H9 (cell line): Measurements from ENCODE around the gene NAA16. TPM values are rescaled to one million over a fixed set of nuclear protein-coding genes. Genes with fewer than 3 reads are reported as not detected.

Source experiments
- DNase-seq: peaks from one replicate; pipeline ENCODE4 v3.0.0-alpha.2; 2017
- H2AFZ ChIP-seq: one replicate; pipeline ENCODE4 v1.6.1; 2013; ENCODE audit warnings: mild to moderate bottlenecking, low read length, control low read depth, moderate library complexity
- H2AK5ac ChIP-seq: 2 replicates; pipeline ENCODE4 v1.6.1; 2013; ENCODE audit warnings: low read length, control low read depth, mixed read lengths; ENCODE audit not compliant: insufficient read length
- H2BK120ac ChIP-seq: one replicate; pipeline ENCODE4 v1.6.1; 2013; ENCODE audit warnings: low read depth, mild to moderate bottlenecking, low read length, control low read depth, inconsistent platforms; ENCODE audit not compliant: poor library complexity, severe bottlenecking
- H2BK12ac ChIP-seq: 2 replicates; pipeline ENCODE4 v1.6.1; 2013; ENCODE audit warnings: low read length, control low read depth, mixed read lengths, low read depth; ENCODE audit not compliant: insufficient read length
- H2BK15ac ChIP-seq: 2 replicates; pipeline ENCODE4 v1.6.1; 2013; ENCODE audit warnings: low read depth, low read length, control low read depth
- H2BK20ac ChIP-seq: one replicate; pipeline ENCODE4 v1.6.1; 2013; ENCODE audit warnings: low read depth, mild to moderate bottlenecking, low read length, control low read depth, inconsistent platforms; ENCODE audit not compliant: poor library complexity, severe bottlenecking
- H2BK5ac ChIP-seq: 2 replicates; pipeline ENCODE4 v1.6.1; 2013; ENCODE audit warnings: low read length, control low read depth, mixed read lengths; ENCODE audit not compliant: insufficient read length
- H3K14ac ChIP-seq: 2 replicates; pipeline ENCODE4 v1.6.1; 2013; ENCODE audit warnings: low read length, control low read depth; ENCODE audit not compliant: insufficient read depth
- H3K18ac ChIP-seq: 2 replicates; pipeline ENCODE4 v1.6.1; 2013; ENCODE audit warnings: low read depth, mild to moderate bottlenecking, mixed read lengths, low read length, control low read depth; ENCODE audit not compliant: insufficient read length
- H3K23ac ChIP-seq: 2 replicates; pipeline ENCODE4 v1.6.1; 2013; ENCODE audit warnings: low read length, control low read depth, mixed read lengths, low read depth; ENCODE audit not compliant: insufficient read length
- H3K23me2 ChIP-seq: 2 replicates; pipeline ENCODE4 v1.6.1; 2013; ENCODE audit warnings: low read depth, mild to moderate bottlenecking, mixed read lengths, low read length, control low read depth; ENCODE audit not compliant: insufficient read length, poor library complexity, severe bottlenecking
- H3K27ac ChIP-seq: 2 replicates; pipeline ENCODE4 v1.5.1; 2013; ENCODE audit warnings: low read length, control low read depth, mixed read lengths, low read depth; ENCODE audit not compliant: insufficient read length
- H3K27me3 ChIP-seq: 2 replicates; pipeline ENCODE4 v1.6.1; 2013; ENCODE audit warnings: low read length, control low read depth, inconsistent platforms; ENCODE audit not compliant: insufficient read depth
- H3K4ac ChIP-seq: 2 replicates; pipeline ENCODE4 v1.6.1; 2013; ENCODE audit warnings: low read depth, mild to moderate bottlenecking, control low read depth, inconsistent platforms, low read length, moderate library complexity
- H3K4me1 ChIP-seq: 2 replicates; pipeline ENCODE4 v1.6.1; 2013; ENCODE audit warnings: low read length, control low read depth, inconsistent platforms; ENCODE audit not compliant: insufficient read depth
- H3K4me2 ChIP-seq: 2 replicates; pipeline ENCODE4 v1.6.1; 2013; ENCODE audit warnings: low read length, control low read depth, mixed read lengths; ENCODE audit not compliant: insufficient read length, insufficient read depth
- H3K56ac ChIP-seq: 2 replicates; pipeline ENCODE4 v1.6.1; 2013; ENCODE audit warnings: low read depth, mild to moderate bottlenecking, mixed read lengths, low read length, control low read depth; ENCODE audit not compliant: insufficient read length
- H3K79me1 ChIP-seq: 2 replicates; pipeline ENCODE4 v1.6.1; 2013; ENCODE audit warnings: low read depth, mild to moderate bottlenecking, moderate library complexity, low read length, control low read depth, inconsistent platforms; ENCODE audit not compliant: insufficient read depth, poor library complexity, severe bottlenecking
- H3K79me2 ChIP-seq: 2 replicates; pipeline ENCODE4 v1.6.1; 2013; ENCODE audit warnings: low read length, control low read depth, inconsistent platforms; ENCODE audit not compliant: insufficient read depth
- H3K9ac ChIP-seq: 2 replicates; pipeline ENCODE4 v1.6.1; 2013; ENCODE audit warnings: low read length, control low read depth, mixed read lengths; ENCODE audit not compliant: insufficient read length; ENCODE audit errors: extremely low read depth
- H3K9me3 ChIP-seq: one replicate; pipeline ENCODE4 v1.6.1; 2013; ENCODE audit warnings: low read depth, low read length, inconsistent platforms; ENCODE audit not compliant: control insufficient read depth
- H3T11ph ChIP-seq: one replicate; pipeline ENCODE4 v1.6.1; 2013; ENCODE audit warnings: mild to moderate bottlenecking, low read length, control low read depth, inconsistent platforms
- H4K20me1 ChIP-seq: one replicate; pipeline ENCODE4 v1.6.1; 2013; ENCODE audit not compliant: control insufficient read depth, insufficient read length, insufficient read depth
- H4K5ac ChIP-seq: 2 replicates; pipeline ENCODE4 v1.6.1; 2013; ENCODE audit warnings: low read depth, mild to moderate bottlenecking, mixed read lengths, low read length, control low read depth; ENCODE audit not compliant: insufficient read length
- H4K8ac ChIP-seq: replicated peaks from 2 replicates; pipeline ENCODE4 v1.6.1; 2013; ENCODE audit warnings: low read length, control low read depth, mixed read lengths, low read depth; ENCODE audit not compliant: insufficient read length
- H4K91ac ChIP-seq: 2 replicates; pipeline ENCODE4 v1.6.1; 2013; ENCODE audit warnings: low read depth, mild to moderate bottlenecking, moderate library complexity, mixed read lengths, low read length, control low read depth; ENCODE audit not compliant: insufficient read length
- H3K27ac Mint-ChIP-seq, 3 experiments: 2 replicates in 2 of 3; 3 replicates in 1 of 3; pipeline ENCODE4 v1.8.0; 2020 to 2021; ENCODE audit warnings: mixed read lengths in 3 of 3, mild to moderate bottlenecking in 1 of 3, moderate library complexity in 1 of 3
- H3K27me3 Mint-ChIP-seq: 2 replicates; pipeline ENCODE4 v1.8.0; 2021; ENCODE audit warnings: low read depth, mild to moderate bottlenecking, moderate library complexity, mixed read lengths
- H3K36me3 Mint-ChIP-seq, 3 experiments: 2 replicates in 2 of 3; 3 replicates in 1 of 3; pipeline ENCODE4 v1.8.0; 2020 to 2021; ENCODE audit warnings: low read depth in 3 of 3, mixed read lengths in 3 of 3; ENCODE audit not compliant: insufficient read depth in 1 of 3
- H3K4me1 Mint-ChIP-seq, 2 experiments: 2 replicates each; pipeline ENCODE4 v1.8.0; 2020; ENCODE audit warnings: mixed read lengths in 2 of 2
- H3K4me3 Mint-ChIP-seq, 2 experiments: 2 replicates in 1 of 2; 3 replicates in 1 of 2; pipeline ENCODE4 v1.8.0; 2020 to 2021; ENCODE audit warnings: mild to moderate bottlenecking in 2 of 2, mixed read lengths in 2 of 2, moderate library complexity in 1 of 2
- H3K9me3 Mint-ChIP-seq, 2 experiments: 2 replicates in 1 of 2; 3 replicates in 1 of 2; pipeline ENCODE4 v1.8.0; 2020; ENCODE audit warnings: mild to moderate bottlenecking in 2 of 2, mixed read lengths in 2 of 2, moderate library complexity in 1 of 2
- WGBS: extraction: QIAGEN DNeasy Blood & Tissue Kit; methylation state at CpG from one replicate; pipeline ENCODE4 v1.1.7; 2013; ENCODE audit warnings: missing lambda C conversion rate, low lambda C conversion rate, mixed read lengths; ENCODE audit not compliant: insufficient read length; ENCODE audit errors: extremely low coverage; 5-methylcytosine and 5-hydroxymethylcytosine counted together
- total RNA-seq: library from RNA; stranded (reverse); gene quantifications from 2 replicates; pipeline ENCODE4 v1.2.1, GENCODE V29; 2021
- TF ChIP-seq, protein P1 (sequence below): fragments of 200-600 bp; sonication (generic); conservative IDR thresholded peaks from 3 replicates; pipeline ENCODE4 v1.8.0; 2021; ENCODE audit warnings: antibody characterized with exemption, mild to moderate bottlenecking

NAA16 gene
- total RNA-seq, 1 experiment from 2014 or later: 37.7 TPM

DNA sequence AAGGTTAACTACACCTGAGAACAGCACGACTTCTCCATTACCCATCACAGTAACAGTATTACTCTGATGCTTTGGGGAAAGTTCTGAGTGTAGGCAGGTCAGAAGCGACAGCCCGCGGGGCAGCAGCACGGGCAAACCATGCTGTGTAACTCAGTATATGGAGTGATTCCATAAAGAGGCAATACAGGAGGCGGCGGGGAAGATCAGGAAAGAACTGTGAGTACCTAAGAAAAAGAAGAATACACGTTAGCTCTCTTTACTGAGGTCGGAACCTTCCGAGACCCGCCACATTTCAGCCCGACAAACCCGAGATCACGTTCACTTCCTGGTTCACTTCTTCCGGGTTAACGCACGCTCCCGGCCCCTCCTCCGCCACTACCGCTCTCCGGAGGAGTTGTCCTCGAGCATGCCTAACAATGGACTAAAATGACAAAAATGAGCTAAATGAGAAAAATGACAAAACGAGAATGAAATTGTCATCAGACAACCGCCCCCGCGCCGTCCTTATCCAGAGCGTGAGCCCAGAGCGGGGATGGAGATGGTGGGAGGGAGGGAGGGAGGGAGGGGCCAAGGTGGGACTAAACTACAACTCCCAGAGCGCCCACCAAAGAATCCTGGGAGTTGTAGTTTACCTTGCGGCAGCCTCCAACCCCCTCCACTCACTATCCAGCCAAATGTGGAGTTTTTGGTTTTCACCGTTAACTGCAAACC is 47.7 kb upstream of the NAA16 start, which contains the start of gene MTRF1:
TSS of gene MTRF1 (minus strand) at position 316 of the 711 bp plus-strand sequence. CDS start 2,669 bp downstream, outside the sequence.
- no peaks in the 10 kb centered on the region for H3K79me1 ChIP-seq
- H2AFZ ChIP-seq: peak within 1 kb of the TSS; percentile 85
- Mint-ChIP-seq H3K27me3 (peaks cover 2% of the 10 kb centered on the region), H3K9me3 (peaks cover 23 to 29% of the 10 kb centered on the region in 2 experiments), H3K4me3 (peak within 1 kb of the TSS; percentile 95 to 97), H3K36me3 (peaks cover 18 to 47% (median 36%) of the 10 kb centered on the region in 3 experiments), H3K27ac (peak within 1 kb of the TSS; percentile 90 to 98 (median 95); a peak in 6 of 7 replicates), H3K4me1 (peaks cover 0 to 7% of the 10 kb centered on the region in 2 experiments; a peak in 2 of 4 replicates)
- H4K5ac ChIP-seq: no peak within 1 kb of the TSS
- no peak within 1 kb of the TSS for H2BK5ac ChIP-seq
- H3K14ac ChIP-seq: no peak within 1 kb of the TSS
- no peak within 1 kb of the TSS for H3K23ac ChIP-seq
- peaks cover 10% of the 10 kb centered on the region for H3K9me3 ChIP-seq
- H2AK5ac ChIP-seq: no peak within 1 kb of the TSS
- peak; percentile 78 for DNase-seq
- TF ChIP-seq, protein P1, sequence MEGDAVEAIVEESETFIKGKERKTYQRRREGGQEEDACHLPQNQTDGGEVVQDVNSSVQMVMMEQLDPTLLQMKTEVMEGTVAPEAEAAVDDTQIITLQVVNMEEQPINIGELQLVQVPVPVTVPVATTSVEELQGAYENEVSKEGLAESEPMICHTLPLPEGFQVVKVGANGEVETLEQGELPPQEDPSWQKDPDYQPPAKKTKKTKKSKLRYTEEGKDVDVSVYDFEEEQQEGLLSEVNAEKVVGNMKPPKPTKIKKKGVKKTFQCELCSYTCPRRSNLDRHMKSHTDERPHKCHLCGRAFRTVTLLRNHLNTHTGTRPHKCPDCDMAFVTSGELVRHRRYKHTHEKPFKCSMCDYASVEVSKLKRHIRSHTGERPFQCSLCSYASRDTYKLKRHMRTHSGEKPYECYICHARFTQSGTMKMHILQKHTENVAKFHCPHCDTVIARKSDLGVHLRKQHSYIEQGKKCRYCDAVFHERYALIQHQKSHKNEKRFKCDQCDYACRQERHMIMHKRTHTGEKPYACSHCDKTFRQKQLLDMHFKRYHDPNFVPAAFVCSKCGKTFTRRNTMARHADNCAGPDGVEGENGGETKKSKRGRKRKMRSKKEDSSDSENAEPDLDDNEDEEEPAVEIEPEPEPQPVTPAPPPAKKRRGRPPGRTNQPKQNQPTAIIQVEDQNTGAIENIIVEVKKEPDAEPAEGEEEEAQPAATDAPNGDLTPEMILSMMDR: no peak
- no peak within 1 kb of the TSS for H2BK15ac ChIP-seq
- no peak within 1 kb of the TSS for H3T11ph ChIP-seq
- WGBS: no CpG with 5 or more reads among the region's 32 CpGs
- no peaks in the 10 kb centered on the region for H3K23me2 ChIP-seq
- H2BK120ac ChIP-seq: no peak within 1 kb of the TSS
- no peak within 1 kb of the TSS for H2BK12ac ChIP-seq
- H4K20me1 ChIP-seq: no peaks in the 10 kb centered on the region
- H3K27ac ChIP-seq: no peak within 1 kb of the TSS
- no peaks in the 10 kb centered on the region for H3K79me2 ChIP-seq
- no peak within 1 kb of the TSS for H3K4ac ChIP-seq
- H4K91ac ChIP-seq: no peak within 1 kb of the TSS
- H3K9ac ChIP-seq: peak within 1 kb of the TSS; percentile 74
- no peak within 1 kb of the TSS for H3K18ac ChIP-seq
- no peaks in the 10 kb centered on the region for H3K27me3 ChIP-seq
- H3K4me1 ChIP-seq: no peaks in the 10 kb centered on the region
- H4K8ac ChIP-seq: no peak within 1 kb of the TSS
- no peak within 1 kb of the TSS for H3K56ac ChIP-seq
- no peak within 1 kb of the TSS for H2BK20ac ChIP-seq
- H3K4me2 ChIP-seq: peak within 1 kb of the TSS; percentile 22
